ENCODE results near the gene OTUB1. TPM values are rescaled to one million over a fixed set of nuclear protein-coding genes. Genes with fewer than 3 reads are reported as not detected.

OTUB1 gene
- total and polyA plus RNA-seq, 9 of the 15 experiments (the other 6 are each of a cell fraction or from before 2014, with no cell fraction given) = 29.5 to 134 (median 66.1) TPM

- peak; percentile 74 for TF ChIP-seq E2F8 (IDR thresholded peaks at IDR 0.05; ENCODE audit: low read depth, partially characterized antibody)
- no peak for TF ChIP-seq RFX5 (IDR thresholded peaks at IDR 0.05; ENCODE audit: low read depth, low read length)
- no peak for TF ChIP-seq AFF1 (IDR thresholded peaks at IDR 0.05; ENCODE audit: low read depth in 1 of 2, partially characterized antibody in 2 of 2)
- peak; percentile 20 for TF ChIP-seq CHD7 (IDR thresholded peaks at IDR 0.05; ENCODE audit: low read depth, low read length)
- TF ChIP-seq HEY1 (CRISPR knock-in tag; IDR thresholded peaks at IDR 0.05; ENCODE audit: borderline replicate concordance) = no peak
- no peak for TF ChIP-seq E2F5 (CRISPR knock-in tag; IDR thresholded peaks at IDR 0.05)
These were observed 21.5 kb downstream of the OTUB1 start (continued) for GRCh38 chr11:64007629-64008282.

All from K562 (cell line).